ENCODE data around the gene USP54.

The USP54 gene

DNA sequence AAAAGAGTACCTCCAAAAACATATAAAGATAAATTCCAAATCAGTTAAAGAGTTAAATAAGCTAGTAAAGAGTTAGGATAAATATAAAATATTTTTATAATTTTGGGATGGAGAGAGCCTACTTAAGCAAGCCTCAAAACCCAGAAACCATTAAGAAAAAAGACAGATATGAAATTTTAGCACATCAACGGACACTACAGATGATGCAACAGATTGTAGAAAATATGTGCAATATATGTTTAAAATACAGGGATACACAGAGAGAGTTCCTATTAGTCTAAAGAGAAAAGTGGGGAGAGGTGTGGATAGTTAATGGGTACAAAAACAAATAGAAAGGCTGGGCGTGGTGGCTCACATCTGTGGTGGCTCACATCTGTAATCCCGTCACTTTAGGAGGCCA is 23.6 kb upstream of the USP54 start:
- H3K4me3 ChIP-seq (replicated peaks; ENCODE audit: low read depth, low read length): no peak overlapping the region
- H3K27me3 ChIP-seq (replicated peaks; ENCODE audit: control insufficient read depth, insufficient read depth, low read length): no peaks in the 10 kb centered on the region
- no peaks in the 10 kb centered on the region for H3K36me3 ChIP-seq (ENCODE audit: control insufficient read depth, insufficient read depth, low read length)
- no peak for DNase-seq (ENCODE audit: extremely low read depth, insufficient read length)
- TF ChIP-seq CTCF (IDR thresholded peaks at IDR 0.05; ENCODE audit: insufficient read depth, low read length, poor library complexity, severe bottlenecking): no peak

- TF ChIP-seq CTCF (IDR thresholded peaks at IDR 0.05; ENCODE audit: insufficient read depth, low read length, poor library complexity, severe bottlenecking): no peak
- DNase-seq (ENCODE audit: extremely low read depth, insufficient read length): no peak
- no peaks in the 10 kb centered on the region for H3K27me3 ChIP-seq (replicated peaks; ENCODE audit: control insufficient read depth, insufficient read depth, low read length)
Measured at GRCh38 chr10:73609116-73609515, 18.0 kb upstream of the USP54 start.

GRCh38 chr10:73601486-73601921 is 10.4 kb upstream of the USP54 start:
- no peak for DNase-seq (ENCODE audit: extremely low read depth, insufficient read length)
- Histone ChIP-seq H3K4me3 (replicated peaks; ENCODE audit: low read depth, low read length) (no peak overlapping the region), H3K36me3 (ENCODE audit: control insufficient read depth, insufficient read depth, low read length) (no peaks in the 10 kb centered on the region), H3K27me3 (replicated peaks; ENCODE audit: control insufficient read depth, insufficient read depth, low read length) (no peaks in the 10 kb centered on the region)
- no peak for TF ChIP-seq CTCF (IDR thresholded peaks at IDR 0.05; ENCODE audit: insufficient read depth, low read length, poor library complexity, severe bottlenecking)

More at GRCh38 chr10:73609116-73609515, 18.0 kb upstream of the USP54 start:
- H3K4me3 ChIP-seq (replicated peaks; ENCODE audit: low read depth, low read length): no peak overlapping the region
- no peaks in the 10 kb centered on the region for H3K36me3 ChIP-seq (ENCODE audit: control insufficient read depth, insufficient read depth, low read length)

- no peak overlapping the region for H3K4me3 ChIP-seq (replicated peaks; ENCODE audit: low read depth, low read length)
- no peaks in the 10 kb centered on the region for H3K36me3 ChIP-seq (ENCODE audit: control insufficient read depth, insufficient read depth, low read length)
- no peaks in the 10 kb centered on the region for H3K27me3 ChIP-seq (replicated peaks; ENCODE audit: control insufficient read depth, insufficient read depth, low read length)
- TF ChIP-seq CTCF (IDR thresholded peaks at IDR 0.05; ENCODE audit: insufficient read depth, low read length, poor library complexity, severe bottlenecking): no peak
- no peak for DNase-seq (ENCODE audit: extremely low read depth, insufficient read length)
Measured at GRCh38 chr10:73597346-73597745, 6.2 kb upstream of the USP54 start.

DNA sequence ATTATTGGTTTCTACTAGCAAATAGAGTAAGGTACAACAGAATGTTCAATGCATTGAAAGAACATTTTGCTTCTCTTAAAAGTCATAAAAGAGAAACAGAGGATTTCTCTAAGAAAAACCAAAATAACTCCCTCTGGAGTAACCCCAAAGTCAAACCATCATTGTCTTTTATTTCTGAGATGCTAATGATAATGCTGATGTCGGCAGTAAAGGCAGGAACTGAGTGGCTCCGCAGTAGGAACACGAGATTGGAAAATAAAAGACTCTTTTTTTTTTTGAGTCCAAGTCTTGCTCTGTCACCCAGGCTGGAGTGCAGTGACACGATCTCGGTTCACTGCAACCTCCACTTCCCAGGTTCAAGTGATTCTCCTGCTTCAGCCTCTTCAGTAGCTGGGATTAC is 2.7 kb upstream of the USP54 start:
- no peak for TF ChIP-seq CTCF (IDR thresholded peaks at IDR 0.05; ENCODE audit: insufficient read depth, low read length, poor library complexity, severe bottlenecking)
- DNase-seq (ENCODE audit: extremely low read depth, insufficient read length): no peak
- Histone ChIP-seq H3K36me3 (ENCODE audit: control insufficient read depth, insufficient read depth, low read length) (no peaks in the 10 kb centered on the region), H3K27me3 (replicated peaks; ENCODE audit: control insufficient read depth, insufficient read depth, low read length) (no peaks in the 10 kb centered on the region), H3K4me3 (replicated peaks; ENCODE audit: low read depth, low read length) (no peak overlapping the region)

DNA sequence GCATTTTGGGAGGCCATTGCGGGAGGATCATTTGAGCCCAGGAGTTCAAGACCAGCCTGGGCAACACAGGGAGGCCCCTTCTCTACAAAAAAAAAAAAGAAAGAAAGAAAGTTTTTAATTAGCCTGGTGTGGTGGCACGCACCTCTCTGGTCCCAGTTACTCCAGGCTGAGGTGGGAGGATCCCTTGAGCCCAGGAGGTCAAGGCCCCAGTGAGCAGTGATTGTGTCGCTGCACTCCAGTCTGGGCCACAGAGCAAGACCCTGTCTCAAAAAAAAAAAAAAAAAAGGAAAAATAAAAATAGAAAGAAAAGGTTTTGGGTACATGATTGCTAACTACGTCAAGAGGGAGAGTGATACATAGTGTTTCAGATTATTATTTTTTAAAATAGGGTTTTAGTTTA is 2.0 kb upstream of the USP54 start:
- TF ChIP-seq CTCF (IDR thresholded peaks at IDR 0.05; ENCODE audit: insufficient read depth, low read length, poor library complexity, severe bottlenecking): no peak

More for the DNA sequence above, 2.0 kb upstream of the USP54 start:
- H3K36me3 ChIP-seq (ENCODE audit: control insufficient read depth, insufficient read depth, low read length): no peaks in the 10 kb centered on the region
- DNase-seq (ENCODE audit: extremely low read depth, insufficient read length): no peak
- H3K4me3 ChIP-seq (replicated peaks; ENCODE audit: low read depth, low read length): no peak overlapping the region
- no peaks in the 10 kb centered on the region for H3K27me3 ChIP-seq (replicated peaks; ENCODE audit: control insufficient read depth, insufficient read depth, low read length)

All from GM06990 (cell line).